HG03469 (cell line): ENCODE data around the gene ACR.

ENCODE experiments used
- ATAC-seq: cut with Tn5 transposase; IDR thresholded peaks from one replicate; pipeline ENCODE4 v1.9.1; 2021; ENCODE audit warnings: mild to moderate bottlenecking, moderate library complexity, moderate number of reproducible peaks; ENCODE audit not compliant: unreplicated experiment

Gene ACR

DNA sequence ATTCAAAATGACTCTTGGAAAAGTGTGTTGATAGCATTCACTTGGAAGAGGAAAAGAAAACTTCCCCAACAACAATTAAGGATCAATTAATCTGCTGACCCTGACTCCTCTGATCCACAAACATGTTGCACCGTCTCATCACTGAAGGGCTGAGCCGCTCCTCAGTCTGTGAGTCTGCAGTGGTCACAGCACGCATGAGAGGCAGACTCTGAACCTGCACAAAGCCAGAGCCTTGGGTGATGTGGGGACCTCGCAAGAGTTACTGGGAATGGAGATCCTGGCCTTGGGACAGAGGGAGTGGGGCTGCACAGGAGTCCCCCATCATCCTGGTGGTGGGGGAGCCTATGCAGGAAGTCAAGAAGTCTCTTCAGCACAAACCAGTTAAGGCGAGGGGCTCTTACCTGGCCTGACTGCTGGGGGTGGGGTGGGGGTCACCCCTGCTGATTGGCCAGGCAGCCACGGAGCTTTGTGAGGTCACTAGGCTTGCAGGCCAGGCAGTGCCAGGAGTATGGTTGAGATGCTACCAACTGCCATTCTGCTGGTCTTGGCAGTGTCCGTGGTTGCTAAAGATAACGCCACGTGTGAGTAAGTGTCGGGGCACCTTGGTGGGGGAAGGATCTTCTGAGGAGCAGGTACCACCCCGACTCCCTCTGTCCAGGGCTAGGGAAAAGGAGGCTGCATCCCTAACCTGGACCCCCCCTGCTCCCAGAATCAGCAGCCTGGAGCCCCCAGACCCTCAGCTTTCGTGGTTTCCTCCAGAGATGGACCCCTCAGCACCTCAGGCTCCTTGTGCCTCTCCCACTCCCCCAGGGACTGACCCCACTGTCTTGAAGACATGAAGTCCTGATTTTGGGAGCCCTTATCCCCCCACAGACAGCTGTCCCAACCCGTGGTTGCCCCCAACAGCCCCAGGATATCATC is at the start of gene ACR:
ACR (plus strand) TSS at position 477 of the 921 bp plus-strand sequence; CDS start at position 509, 32 bp downstream.
- ATAC-seq: no peak

DNA sequence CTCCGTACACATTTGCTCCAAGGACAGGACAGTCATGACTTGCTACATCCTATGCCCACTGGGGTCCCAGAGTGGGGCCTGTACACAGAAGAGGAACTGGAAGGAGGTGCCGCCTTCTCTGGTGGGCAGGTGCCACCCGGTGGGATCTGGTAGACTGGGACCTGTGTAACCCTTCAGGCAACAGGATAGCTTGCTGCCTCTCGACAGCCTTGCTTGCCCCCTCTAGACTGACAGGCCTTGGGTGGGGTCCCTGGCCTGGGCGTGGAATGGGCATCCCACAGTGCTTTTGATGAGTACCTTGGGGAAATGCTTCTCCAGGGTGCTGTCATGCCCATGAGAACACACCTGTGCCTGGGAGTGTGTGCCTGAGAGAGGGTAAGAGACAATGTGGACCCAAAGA is 49.6 kb upstream of the ACR start:
- ATAC-seq: no peak

- ATAC-seq: no peak
These were observed 46.5 kb upstream of the ACR start for GRCh38 chr22:50691521-50691920.

DNA sequence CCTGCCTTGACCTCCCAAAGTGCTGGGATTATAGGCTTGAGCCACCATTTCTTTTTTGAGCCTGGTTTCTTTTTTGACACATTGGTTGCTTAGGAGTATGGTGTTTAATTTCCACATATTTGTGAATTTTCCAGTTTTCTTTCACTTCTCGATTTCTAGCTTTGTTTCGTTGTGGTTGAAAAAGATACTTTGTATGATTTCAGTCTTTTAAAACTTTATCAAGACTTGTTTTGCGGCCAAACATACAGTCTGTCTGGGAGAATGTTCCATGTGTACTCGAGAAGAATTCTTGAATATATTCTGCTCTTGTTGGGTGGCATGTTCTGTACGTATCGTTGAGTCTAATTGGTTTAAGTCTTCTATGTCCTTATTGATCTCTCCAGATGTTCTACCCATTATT is 44.5 kb upstream of the ACR start:
- no peak for ATAC-seq

- ATAC-seq: no peak
These were observed 43.9 kb upstream of the ACR start for GRCh38 chr22:50694099-50694605.

DNA sequence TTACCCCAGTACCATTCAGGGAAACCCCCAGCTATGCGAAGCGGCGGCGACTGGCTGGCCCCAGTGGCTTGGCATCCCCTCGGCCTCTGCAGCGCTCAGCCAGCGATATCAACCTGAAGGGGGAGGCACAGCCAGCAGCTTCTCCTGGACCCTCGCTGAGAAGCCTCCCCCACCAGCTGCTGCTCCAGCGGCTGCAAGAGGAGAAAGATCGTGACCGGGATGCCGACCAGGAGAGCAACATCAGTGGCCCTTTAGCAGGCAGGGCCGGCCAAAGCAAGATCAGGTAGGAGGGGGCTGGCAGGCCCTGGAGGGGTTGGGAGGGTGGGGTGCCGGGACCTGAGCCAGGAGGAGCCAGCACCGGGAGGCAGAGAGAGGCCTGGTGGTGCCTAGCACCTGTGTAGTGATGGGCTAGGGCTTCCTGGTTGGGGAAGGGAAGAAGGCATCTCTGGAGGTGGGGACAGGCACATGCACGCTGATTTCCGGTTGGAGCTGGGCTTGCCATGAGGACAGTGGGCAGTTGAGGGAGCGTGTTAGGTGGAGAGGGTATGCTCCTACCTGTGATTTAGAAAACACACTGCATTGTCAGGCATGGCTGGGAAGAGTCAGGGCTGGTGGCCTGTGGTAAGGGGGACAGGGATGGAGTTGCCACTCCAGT is 43.1 kb upstream of the ACR start:
- ATAC-seq: no peak

DNA sequence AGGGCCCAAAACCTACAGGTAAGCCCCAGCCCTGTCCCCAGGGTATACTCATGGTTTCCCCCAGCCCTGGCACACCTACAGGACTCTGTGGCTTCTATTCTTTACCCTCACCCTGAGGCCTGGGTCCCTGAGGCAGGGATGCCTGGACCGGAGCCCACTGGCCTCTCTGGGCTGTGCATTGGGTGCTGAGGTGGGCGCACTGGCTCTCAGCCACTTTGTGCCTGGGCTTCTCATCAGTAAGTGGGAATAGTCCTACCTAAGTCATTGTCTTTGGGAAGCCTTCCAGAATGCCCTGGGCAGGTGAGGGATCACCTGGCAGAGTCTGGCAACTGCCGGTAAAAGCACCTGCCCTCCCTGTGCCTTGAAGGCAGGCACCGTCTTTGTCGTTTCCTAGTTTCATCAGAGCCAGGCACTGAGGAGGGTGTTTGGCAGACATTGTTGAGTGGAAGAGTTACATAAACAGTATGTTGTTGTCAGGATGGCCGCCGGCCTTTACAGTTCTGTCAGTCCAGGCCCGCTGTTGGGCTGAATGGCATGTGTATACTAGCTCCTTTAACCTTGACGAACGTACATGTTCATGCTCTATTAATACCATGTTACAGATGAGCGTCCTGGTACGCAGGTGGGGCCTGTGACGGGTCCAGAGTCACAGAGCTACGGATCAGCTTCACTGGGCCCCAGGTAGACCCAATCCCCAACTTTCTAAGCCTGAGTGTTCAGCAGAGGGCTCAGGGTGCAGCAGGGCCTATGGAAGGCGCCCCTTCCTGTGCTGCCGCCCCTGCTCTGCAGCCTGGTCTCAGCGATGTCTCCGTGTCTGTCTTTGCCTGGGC is 42.4 kb upstream of the ACR start:
- ATAC-seq: no peak

DNA sequence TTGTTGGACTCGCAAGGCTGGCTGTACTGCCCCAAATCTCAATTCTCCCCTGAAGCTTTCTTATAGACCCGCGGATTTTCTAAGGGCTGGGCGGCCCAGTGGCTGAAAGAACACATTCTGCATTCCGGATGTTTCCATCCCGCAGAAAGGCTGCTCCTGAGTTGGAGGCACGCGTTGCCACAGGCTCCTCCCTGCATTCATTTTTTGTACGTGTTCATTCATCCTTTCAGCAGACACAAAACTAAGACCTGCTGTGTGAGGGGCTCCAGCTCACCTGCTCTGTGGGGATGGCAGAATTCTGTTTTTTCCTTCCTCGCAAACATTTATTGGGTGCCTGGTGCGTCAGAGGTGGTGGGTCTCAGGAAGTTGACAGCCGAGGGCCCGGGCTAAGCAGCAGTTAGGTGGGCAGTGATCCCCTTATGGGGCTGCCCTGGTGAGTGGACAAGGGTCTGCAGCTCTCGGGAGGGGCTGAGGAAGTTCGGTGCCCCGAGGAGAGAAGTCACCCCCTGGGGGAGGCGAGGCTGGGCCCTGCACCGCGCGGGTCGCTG is 41.7 kb upstream of the ACR start:
- no peak for ATAC-seq

- no peak for ATAC-seq
These were observed 41.0 kb upstream of the ACR start for GRCh38 chr22:50696799-50697561.

DNA sequence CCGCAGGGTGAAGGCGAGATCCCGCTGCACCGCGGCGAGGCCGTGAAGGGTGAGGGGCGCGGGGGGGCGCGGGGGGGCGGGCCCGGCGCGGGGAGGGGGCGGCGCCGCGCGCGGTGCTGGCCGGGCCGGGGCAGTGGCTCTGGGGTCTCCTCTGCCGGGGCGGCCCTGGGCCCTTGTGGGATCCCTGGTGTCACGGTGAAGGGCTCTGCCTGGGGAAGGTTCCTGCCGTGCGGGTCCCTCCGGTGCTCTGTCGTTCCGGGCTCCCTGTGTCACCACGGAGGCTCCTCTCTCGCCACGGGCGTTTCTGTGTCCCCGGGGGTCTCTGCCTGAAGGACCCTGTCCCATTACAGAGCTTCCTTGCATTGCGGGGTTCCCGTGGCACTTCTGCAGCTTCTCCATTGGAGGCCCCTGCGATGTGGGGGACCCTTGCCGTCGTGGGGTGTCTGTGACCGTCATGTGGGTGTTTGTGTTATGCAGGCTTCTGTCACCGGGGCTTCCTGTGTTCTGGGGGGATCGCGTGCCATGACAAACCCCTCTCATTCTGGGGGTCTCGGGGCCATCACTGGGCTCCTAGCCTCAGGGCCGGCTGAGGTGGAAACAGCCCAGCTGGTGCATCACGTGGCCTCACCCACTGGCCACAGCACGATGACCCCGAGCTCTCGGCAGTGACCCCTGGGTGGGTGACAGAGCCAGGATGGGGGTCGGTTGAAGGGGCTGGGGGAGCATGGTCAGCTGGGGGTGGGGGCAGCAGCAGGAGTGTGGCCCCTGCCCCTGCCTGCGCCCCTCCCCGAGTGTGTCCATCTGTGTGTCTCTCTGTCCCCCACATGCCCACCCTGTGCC is 40.1 kb upstream of the ACR start:
- ATAC-seq: no peak

GRCh38 chr22:50698546-50698945 is 39.5 kb upstream of the ACR start:
- ATAC-seq: no peak

DNA sequence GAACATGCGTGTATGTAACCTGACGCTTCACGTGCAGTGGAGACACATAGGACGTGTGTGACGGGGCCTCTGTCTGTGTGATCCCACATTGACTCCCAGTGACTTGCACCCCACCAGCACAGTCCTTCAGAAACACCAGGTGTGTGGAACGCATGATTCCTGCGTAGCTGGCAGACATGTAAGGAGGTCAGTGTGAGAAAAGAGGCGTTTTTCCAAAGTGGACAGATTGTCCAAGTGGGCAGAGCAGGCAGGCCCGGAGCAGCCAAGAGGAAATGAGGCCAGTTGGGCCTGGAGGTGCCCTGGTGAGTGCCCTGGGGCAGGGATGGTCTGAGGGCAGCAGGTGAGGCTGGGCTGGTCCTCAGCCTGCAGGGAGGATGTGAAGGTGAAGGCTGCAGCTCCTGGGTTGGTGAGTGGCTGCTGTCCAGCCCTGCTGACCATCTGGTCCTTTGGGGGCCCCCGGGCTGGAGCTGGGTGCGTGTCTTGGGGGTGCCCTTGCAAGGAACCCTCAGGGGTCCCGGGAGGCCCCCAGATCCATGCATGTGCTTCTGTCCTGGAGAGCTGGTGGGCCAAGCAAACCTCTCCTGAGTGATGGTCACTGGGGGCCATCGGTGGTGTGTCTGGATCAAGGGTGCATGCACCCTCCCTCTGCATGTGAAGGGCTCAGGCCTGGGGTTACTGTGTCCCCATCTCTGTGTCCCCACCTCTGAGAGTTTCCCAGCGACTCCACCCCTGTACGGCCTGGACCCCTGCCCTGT is 38.8 kb upstream of the ACR start:
- ATAC-seq: no peak

DNA sequence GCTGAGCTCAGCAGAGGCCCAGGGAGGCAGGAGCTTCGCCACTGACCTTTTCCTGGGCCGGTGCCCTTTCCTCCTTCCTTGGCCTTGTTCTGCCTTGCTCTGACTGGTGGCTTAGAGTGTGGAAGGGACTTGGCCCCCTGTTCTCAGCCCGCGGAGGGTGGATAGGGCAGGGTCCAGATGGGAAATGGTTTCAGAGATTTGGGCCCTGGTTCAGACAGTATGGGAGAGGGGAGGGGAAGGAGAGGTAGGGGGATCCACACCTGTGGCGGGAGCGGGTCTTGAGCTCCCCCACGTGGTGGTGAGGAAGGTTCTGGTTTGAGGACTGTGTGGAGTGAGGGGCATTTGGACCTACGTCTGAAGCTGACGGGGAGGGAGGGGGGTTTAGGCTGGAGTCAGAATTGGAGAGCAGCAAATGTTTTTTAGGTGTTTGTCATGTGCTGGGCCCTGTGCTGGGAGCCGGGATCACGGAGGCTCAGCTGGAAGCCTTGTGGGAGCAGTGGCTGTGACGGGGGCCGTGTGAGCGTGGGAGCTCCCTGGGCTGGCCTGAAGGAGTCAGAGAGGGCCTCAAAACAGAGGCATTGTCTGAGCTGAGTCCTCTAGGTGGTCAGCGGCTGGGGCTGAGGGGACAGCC is 38.1 kb upstream of the ACR start:
- no peak for ATAC-seq

- ATAC-seq: no peak
These were observed 37.5 kb upstream of the ACR start for GRCh38 chr22:50700387-50701075.

- no peak for ATAC-seq
These were observed 37.0 kb upstream of the ACR start for GRCh38 chr22:50701076-50701419.

DNA sequence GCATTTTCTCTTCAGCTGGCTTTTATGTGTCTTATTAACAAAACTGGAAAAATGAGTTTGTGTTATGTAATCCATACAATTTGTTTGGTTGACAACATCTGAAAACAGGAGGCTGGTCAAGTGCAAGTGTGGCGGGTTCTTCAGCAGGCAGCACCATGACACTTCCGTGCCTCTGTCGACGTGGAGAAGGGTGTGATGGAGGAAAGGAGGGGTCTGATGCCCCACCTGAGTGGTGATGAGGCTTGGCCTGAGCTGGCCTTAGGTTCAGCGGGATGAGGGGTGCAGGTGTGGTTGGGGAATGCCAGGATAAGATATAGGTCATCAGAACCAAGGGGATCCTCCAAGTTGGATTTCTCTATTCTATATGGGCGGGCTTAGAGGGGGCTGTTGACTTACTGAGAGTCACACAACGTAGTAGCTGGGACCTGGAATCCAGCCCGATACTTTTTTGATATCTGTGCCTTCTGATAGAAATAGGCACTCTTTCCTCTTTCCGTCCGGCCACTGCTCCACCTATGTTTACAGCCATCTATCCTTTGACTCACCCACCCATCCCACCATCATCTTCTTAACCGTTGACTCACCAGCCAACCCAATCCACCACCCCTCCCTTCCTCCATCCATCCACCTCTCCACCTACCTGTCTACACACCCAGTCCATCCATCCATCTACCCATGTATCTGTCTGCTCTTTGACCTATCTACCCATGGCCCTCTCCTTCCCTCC is 36.4 kb upstream of the ACR start:
- ATAC-seq: no peak

DNA sequence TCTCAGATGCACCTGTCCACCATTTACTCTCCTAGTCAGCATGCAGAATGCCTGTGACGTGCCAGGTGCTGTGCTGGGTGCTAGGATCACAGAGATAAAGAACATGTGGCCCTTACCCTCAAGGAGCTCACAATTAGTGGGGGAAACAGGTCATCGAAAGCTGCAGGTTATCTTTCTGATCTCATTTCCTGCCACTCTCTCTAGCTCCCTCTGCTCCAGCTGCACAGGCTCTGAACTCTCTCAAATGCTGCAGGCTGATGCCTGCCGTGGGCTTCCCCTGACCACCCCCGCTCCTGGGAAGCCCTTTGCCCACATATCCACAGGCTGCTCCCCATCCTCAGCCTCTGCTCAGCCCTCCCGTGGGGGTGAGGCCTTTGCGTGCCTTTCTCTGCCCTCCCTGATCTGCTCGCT is 35.7 kb upstream of the ACR start:
- no peak for ATAC-seq
